Measurements from ENCODE around the gene SLITRK3.
A peak's percentile ranks its signal among the peaks of the same experiment; 100 is the strongest.
"Not testable (repeated sequence)": the region's sequence is repeated elsewhere in the genome, so short reads cannot be mapped to it uniquely, and the experiment has no call there.

SLITRK3 gene

DNA sequence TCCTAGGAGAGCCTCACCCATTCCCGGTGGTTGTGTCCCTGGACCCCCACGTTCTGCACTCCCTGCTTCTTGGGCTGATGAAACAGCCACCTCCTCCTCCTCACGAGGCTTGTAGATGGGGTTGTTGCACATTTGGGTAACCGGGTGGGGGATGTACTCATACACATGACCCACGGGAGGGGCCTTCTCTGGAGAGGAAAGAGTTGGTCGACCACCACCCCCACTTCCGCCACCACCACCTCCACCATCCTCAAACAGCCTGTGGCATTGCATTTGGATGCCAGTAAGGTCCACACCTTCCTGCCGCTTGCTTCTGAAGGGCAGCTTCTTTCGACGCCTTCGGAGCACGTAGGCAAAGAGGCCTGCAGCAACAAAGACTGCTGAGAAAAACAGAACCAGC lies 7.7 kb downstream of the SLITRK3 start:
- DNase-seq, result no peak

DNA sequence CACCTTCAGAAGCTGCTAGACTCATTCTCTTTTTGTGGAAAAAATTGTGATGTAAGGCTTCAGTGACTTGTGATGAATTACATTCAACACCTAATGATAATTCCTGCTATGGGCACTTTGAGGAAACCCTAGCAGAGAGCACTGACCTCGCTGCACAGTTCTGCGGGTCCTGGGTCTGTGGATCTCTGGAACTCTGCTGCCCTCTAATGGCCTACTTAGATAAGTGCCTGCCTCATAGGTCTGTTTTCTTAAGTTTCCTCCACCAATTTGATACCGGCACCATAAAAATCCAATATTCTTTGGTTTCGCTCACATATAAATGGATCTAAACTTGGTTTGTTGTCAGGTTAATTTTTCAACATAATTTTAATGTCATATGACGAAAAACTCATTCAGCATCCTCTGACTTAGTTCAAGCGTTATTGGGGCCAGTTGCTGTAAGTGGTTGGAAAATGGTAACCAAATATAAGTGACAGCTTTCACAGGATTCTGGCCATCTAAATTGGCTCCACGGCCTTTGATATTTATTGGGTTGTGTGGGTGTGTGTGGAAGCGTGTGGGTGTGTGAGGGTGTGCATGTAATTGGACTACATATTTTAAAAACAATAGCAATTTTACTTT lies 10.4 kb downstream of the SLITRK3 start:
- DNase-seq, result peak; percentile 79

DNA sequence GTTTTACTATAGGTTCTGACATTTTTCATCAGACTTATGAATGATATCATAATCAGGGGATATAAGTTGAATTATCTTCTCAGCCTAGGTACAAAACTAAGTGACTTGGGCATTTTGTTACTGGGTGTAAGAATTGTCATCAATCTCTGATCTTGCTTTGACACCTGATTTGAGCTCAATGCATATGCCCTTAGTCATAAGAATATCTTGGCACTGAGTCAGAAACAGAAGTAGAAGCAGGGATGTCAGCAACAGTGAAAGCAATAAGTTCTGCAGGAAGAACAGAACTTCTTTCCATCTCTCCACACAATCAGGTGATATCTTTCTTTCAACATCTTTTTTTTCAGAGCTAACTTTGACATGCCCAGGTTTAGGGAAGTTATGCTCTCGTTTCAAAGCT lies 14.6 kb downstream of the SLITRK3 start:
- no peak for DNase-seq

DNA sequence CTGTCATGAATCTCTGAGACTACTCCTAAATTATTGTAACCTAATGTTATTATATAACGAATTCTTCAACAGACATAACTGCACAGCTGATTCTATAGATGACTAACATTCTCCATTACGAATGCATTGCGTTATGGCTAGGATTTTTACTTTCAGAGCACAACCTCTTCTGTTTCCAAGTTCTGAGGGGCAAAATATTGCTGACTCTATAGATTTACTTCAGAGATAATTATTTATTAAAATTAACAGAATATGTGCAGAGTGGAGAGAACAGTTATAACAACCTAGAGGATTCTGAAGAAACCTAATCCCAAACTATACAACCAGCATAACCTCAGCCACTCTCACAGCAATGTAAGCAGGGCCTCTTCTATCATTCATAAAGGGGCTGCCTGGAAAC lies 25.9 kb downstream of the SLITRK3 start:
- no peak for DNase-seq

DNA sequence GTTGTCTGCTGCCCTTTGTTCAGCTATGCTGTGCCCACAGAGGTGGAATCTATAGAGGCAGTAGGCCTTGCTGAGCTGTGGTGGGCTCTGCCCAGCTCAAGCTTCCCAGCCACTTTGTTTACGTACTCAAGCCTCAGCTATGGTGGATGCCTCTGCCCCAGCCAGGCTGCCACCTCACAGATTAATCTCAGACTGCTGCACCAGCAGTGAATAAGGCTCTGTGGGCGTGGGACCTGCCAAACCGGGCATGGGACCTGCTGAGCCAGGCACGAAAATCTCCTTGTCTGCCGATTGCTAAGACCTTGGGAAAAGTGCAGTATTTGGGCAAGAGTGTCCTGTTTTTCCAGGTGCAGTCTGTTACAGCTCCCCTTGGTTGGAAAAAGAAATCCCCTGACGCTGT lies 26.8 kb downstream of the SLITRK3 start:
- no peak for DNase-seq

DNA sequence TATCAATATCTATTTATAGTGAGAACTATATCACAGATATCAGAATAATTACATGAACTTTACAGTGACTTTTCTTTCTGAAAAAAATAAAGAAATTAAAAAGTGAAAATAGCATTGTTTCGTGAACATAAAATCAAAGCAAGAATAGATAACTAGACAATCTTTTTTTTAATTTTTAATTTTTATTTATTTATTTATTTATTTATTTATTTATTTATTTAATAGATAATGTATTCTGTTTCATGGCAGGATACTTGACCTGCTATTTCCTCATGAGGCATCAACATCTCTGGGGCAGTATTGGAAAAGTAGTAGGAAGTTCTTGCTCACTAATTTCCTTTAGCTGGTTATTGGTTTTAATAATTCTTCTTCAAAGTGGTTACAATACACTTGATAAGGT lies 33.3 kb downstream of the SLITRK3 start:
- no peak for DNase-seq

DNA sequence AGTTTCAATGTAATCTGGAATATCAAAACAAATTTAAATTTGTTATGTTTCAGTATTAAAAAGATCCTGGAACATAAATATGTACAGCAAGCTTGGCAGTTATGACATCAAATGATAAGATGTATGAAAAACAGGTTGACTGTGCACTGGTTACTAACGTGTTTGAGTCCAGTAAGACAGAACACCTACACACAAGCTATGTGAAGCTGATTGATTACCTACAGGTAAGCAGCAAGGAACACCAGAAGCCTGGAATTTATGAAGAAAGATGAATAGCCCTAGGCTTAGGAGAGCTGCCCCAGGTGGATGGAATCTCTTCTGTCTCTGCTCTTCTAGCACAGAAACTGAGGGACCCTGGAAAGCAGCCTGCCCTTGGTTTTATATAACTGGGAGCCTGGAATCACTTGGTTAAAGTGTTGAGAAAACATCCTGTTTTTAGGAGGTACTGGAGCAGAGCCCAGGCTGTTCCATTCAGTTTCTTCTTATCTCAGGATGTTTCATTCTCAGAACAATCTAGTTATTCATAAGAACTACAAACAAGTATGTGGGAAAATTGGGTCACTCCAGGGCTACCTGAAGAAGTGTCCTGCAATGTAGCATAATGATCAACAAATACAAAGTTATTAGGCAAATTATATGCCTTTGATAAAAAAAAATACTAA lies 36.3 kb downstream of the SLITRK3 start:
- DNase-seq, result no peak

DNA sequence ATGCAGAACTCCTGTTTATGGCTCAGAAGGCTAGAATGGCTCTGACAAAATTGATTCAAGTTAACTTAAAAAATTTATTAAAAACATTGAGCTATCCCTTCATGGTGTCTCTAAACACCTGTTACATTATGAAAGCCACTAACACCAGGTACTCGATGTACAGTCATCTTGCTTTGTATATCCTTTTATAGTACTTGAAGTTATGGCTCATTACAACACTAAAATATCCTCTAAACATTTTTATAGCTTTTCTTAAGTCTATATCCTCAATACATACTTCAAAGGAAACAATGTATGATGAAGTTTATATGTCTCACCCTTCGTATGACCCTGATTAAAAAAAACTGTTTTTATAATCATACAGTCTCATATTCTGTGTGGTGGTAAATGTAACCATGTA lies 38.2 kb downstream of the SLITRK3 start:
- DNase-seq, result no peak

DNA sequence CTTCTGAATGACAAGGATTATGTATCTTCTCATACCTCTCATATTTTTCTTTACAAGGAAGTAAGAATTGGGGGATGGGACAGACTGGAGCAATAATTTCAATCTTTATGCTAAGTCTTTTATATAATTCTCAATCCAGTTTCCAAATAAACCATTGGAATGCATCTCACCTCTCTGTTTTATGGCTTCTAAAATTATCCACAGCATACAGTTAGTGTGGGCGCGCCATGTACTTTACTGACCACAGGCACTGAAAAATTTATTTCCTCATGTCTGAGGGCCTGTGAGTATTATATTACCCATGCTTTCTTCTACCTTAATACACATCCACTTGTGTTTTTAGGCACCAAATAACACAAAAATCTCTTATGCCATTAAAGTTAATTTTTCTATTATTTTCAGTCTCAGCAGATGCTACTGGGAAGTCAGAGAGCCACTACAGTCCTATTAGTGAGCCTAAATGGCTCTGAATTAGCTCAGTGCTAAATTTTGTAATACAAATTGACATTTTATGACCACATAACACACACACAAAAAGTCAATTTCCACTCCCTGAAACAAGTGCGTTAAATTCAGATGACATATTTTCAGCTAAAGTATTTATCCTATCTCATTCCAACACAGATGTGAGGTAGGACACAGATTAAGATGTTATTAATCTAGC lies 39.3 kb downstream of the SLITRK3 start:
- DNase-seq, result no peak

DNA sequence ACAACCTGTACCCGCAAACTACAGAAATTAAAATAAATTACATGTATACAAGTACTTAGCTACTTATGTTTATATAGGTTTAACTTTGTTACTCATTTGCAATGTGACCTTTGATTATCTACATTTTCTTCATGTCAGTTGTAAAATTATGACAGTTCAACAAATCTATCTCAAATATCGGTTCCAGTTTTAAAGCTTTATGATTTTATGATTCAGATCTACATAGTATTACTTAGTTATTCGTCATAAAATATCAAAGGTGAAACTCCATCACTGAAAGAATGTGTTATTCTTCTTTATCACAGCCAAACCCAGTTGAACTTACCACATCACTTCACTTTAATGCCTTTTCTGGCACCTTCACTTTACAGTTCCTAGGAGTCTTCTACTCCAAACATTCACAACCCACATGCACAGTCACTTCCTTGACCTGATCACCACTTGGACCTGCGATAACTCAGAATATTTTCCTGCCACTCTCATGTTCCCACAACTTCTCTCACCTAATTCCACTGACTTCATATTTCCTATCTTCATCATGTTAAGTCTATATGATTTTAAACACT lies 47.2 kb downstream of the SLITRK3 start:
- no peak for DNase-seq

DNA sequence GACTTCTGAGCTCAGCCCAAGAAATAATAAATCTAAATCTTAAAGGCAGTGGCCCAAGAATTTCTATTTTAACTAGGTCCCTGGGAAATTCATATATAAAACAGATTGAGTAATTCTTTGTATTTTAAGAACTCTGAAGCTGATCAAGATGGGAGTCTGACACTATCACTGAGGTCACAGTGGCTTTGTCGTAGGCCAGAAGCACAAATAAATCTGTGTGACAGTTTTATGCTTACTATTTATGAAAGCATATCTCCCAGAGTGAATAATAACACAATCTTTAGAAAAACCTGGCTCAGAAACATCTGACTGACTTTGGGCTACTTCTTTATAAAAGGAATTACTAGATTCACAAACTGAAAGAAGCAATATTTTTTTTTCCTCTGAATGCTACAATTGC lies 51.9 kb downstream of the SLITRK3 start:
- no peak for DNase-seq

DNA sequence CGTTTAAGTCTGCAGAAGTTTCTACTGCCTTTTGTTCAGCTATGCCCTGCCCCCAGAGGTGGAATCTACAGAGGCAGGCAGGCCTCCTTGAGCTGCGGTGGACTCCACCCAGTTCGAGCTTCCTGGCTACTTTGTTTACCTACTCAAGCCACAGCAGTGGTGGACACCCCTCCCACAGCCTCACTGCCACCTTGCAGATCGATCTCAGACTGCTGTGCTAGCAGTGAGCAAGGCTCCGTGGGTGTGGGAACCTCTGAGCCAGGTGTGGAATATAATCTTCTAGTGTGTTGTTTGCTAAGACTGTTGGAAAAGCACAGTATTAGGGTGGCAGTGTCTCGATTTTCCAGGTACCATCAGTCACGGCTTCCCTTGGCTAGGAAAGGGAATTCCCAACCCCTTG lies 56.3 kb downstream of the SLITRK3 start:
- not testable (repeated sequence) for DNase-seq
